H1 (cell line): ENCODE results near the gene BPGM. TPM values are rescaled to one million over a fixed set of nuclear protein-coding genes. Genes with fewer than 3 reads are reported as not detected.

Experiments
- CTCF ChIA-PET: fragments of 300-600 bp; sonication (Branson Sonifier 250); formaldehyde crosslinking; loops from one replicate; lab custom pipeline; 2021; ENCODE audit not compliant: partially characterized antibody; lab: Charles Lee
- POLR2A ChIA-PET: fragments of 300-600 bp; sonication (Branson Sonifier 250); formaldehyde crosslinking; loops from one replicate; lab custom pipeline; 2021; ENCODE audit warnings: inconsistent platforms; ENCODE audit not compliant: partially characterized antibody; lab: Charles Lee
- DNase-seq, 2 experiments: peaks; one replicate each; pipeline versions ENCODE4 v3.0.0 to v3.0.0-alpha.2; 2010 to 2022; ENCODE audit warnings: low spot score in 2 of 2, low read depth in 1 of 2, mixed read lengths in 1 of 2
- FAIRE-seq: peaks from 2 replicates; lab custom pipeline; 2011; peaks lifted over from hg19 to GRCh38; lab: Jason Lieb, UNC
- H2AFZ ChIP-seq: 2 replicates; pipeline ENCODE4 v1.8.1; 2012; ENCODE audit warnings: low read length, inconsistent platforms
- H2AK5ac ChIP-seq: 2 replicates; pipeline ENCODE4 v1.6.1; 2013; ENCODE audit warnings: low read depth, low read length
- H2BK120ac ChIP-seq: replicated peaks from 2 replicates; pipeline ENCODE3; 2013; ENCODE audit warnings: low read depth, low read length, inconsistent platforms
- H2BK12ac ChIP-seq: 2 replicates; pipeline ENCODE4 v1.6.1; 2013; ENCODE audit warnings: low read depth, low read length
- H2BK15ac ChIP-seq: 2 replicates; pipeline ENCODE4 v1.6.1; 2013; ENCODE audit warnings: low read length
- H2BK20ac ChIP-seq: 2 replicates; pipeline ENCODE4 v1.6.1; 2013; ENCODE audit warnings: low read length
- H2BK5ac ChIP-seq: 2 replicates; pipeline ENCODE4 v1.6.1; 2013; ENCODE audit warnings: low read depth, low read length
- H3K14ac ChIP-seq: 2 replicates; pipeline ENCODE4 v1.6.1; 2013; ENCODE audit warnings: inconsistent platforms; ENCODE audit not compliant: insufficient read length
- H3K18ac ChIP-seq: 2 replicates; pipeline ENCODE4 v1.6.1; 2013; ENCODE audit warnings: low read length; ENCODE audit errors: extremely low read depth
- H3K23ac ChIP-seq: 2 replicates; pipeline ENCODE4 v1.6.1; 2013; ENCODE audit warnings: inconsistent platforms; ENCODE audit not compliant: insufficient read length
- H3K23me2 ChIP-seq: 2 replicates; pipeline ENCODE4 v1.6.1; 2013; ENCODE audit warnings: low read depth, low read length
- H3K27ac ChIP-seq: 2 replicates; pipeline ENCODE4 v1.6.1; 2011; ENCODE audit warnings: low read depth, low read length, inconsistent platforms
- H3K27me3 ChIP-seq, 4 experiments: replicated peaks in 1 of 4; 1 replicate in 1 of 4; 2 replicates in 3 of 4; pipeline versions ENCODE4 v1.6.1 to v1.8.1; 2011 to 2013; ENCODE audit warnings: low read length in 3 of 4, mild to moderate bottlenecking in 3 of 4, inconsistent platforms in 2 of 4, mixed read lengths in 2 of 4, moderate library complexity in 1 of 4; ENCODE audit not compliant: control insufficient read depth in 3 of 4, insufficient read depth in 3 of 4; ENCODE audit errors: extremely low read depth in 1 of 4
- H3K36me3 ChIP-seq, 4 experiments: 2 replicates each; pipeline versions ENCODE4 v1.6.1 to v1.8.1; 2011 to 2013; ENCODE audit warnings: mild to moderate bottlenecking in 4 of 4, low read length in 3 of 4, moderate library complexity in 2 of 4, control low read depth in 1 of 4, inconsistent platforms in 1 of 4; ENCODE audit not compliant: insufficient read depth in 4 of 4, control insufficient read depth in 2 of 4
- H3K4ac ChIP-seq: replicated peaks from 2 replicates; pipeline ENCODE3; 2013; ENCODE audit warnings: low read length, low read depth, mixed read lengths, inconsistent platforms; ENCODE audit not compliant: insufficient read length
- H3K4me1 ChIP-seq, 4 experiments: replicated peaks in 1 of 4; 1 replicate in 1 of 4; 2 replicates in 3 of 4; pipeline versions ENCODE4 v1.6.1 to v1.8.1; 2011 to 2013; ENCODE audit warnings: low read length in 3 of 4, inconsistent platforms in 2 of 4, mixed read lengths in 1 of 4; ENCODE audit not compliant: insufficient read depth in 4 of 4, control insufficient read depth in 3 of 4
- H3K4me2 ChIP-seq, 2 experiments: 2 replicates each; pipeline versions ENCODE4 v1.6.1 to v1.8.1; 2011 to 2013; ENCODE audit warnings: low read depth in 2 of 2, low read length in 2 of 2, control low read depth in 1 of 2, inconsistent platforms in 1 of 2, mild to moderate bottlenecking in 1 of 2; ENCODE audit not compliant: insufficient read depth in 1 of 2
- H3K4me3 ChIP-seq, 4 experiments: fragments of 200-600, 300-600 bp in 1 of 4; sonication (generic), shearing (Covaris generic), sonication (Bioruptor Twin) in 1 of 4; 2 replicates each; pipeline versions ENCODE4 v1.5.1 to v1.8.1; 2011 to 2016; ENCODE audit warnings: low read length in 4 of 4, low read depth in 3 of 4, control low read depth in 2 of 4, inconsistent platforms in 2 of 4, mild to moderate bottlenecking in 2 of 4, mixed read lengths in 1 of 4, moderate library complexity in 1 of 4; ENCODE audit not compliant: insufficient read depth in 2 of 4; ENCODE audit errors: extremely low read depth in 1 of 4
- H3K56ac ChIP-seq: replicated peaks from 2 replicates; pipeline ENCODE3; 2013; ENCODE audit warnings: low read depth, mild to moderate bottlenecking, mixed read lengths, low read length, inconsistent platforms; ENCODE audit not compliant: insufficient read length
- H3K79me1 ChIP-seq: 2 replicates; pipeline ENCODE4 v1.6.1; 2013; ENCODE audit warnings: low read depth, low read length, control low read depth
- H3K79me2 ChIP-seq, 2 experiments: 2 replicates each; pipeline versions ENCODE4 v1.6.1 to v1.8.1; 2012 to 2013; ENCODE audit warnings: low read length in 2 of 2, mild to moderate bottlenecking in 2 of 2, inconsistent platforms in 1 of 2; ENCODE audit not compliant: insufficient read depth in 2 of 2, control insufficient read depth in 1 of 2
- H3K9ac ChIP-seq, 4 experiments: replicated peaks in 1 of 4; 1 replicate in 1 of 4; 2 replicates in 3 of 4; pipeline versions ENCODE4 v1.6.1 to v1.8.1; 2011 to 2013; ENCODE audit warnings: low read depth in 3 of 4, low read length in 3 of 4, control low read depth in 2 of 4, mild to moderate bottlenecking in 2 of 4, moderate library complexity in 2 of 4, inconsistent platforms in 1 of 4; ENCODE audit errors: extremely low read depth in 1 of 4
- H3K9me3 ChIP-seq, 2 experiments: 2 replicates each; pipeline versions ENCODE4 v1.6.1 to v1.8.1; 2012 to 2013; ENCODE audit warnings: mild to moderate bottlenecking in 2 of 2, moderate library complexity in 2 of 2, control low read depth in 1 of 2, inconsistent platforms in 1 of 2, low read depth in 1 of 2, low read length in 1 of 2, mixed read lengths in 1 of 2; ENCODE audit not compliant: insufficient read depth in 2 of 2
- H4K20me1 ChIP-seq, 2 experiments: replicated peaks in 1 of 2; 2 replicates each; pipeline versions ENCODE3 to v1.8.1; 2011 to 2013; ENCODE audit warnings: inconsistent platforms in 2 of 2, low read length in 2 of 2, mild to moderate bottlenecking in 1 of 2; ENCODE audit not compliant: insufficient read depth in 2 of 2, control insufficient read depth in 1 of 2
- H4K5ac ChIP-seq: 2 replicates; pipeline ENCODE4 v1.6.1; 2013; ENCODE audit warnings: low read length, low read depth, mixed read lengths, inconsistent platforms; ENCODE audit not compliant: insufficient read length
- H4K8ac ChIP-seq: 2 replicates; pipeline ENCODE4 v1.8.0; 2013; ENCODE audit warnings: mild to moderate bottlenecking, moderate library complexity, low read length, inconsistent platforms; ENCODE audit not compliant: insufficient read depth; ENCODE audit errors: extremely low read depth
- H4K91ac ChIP-seq: replicated peaks from 2 replicates; pipeline ENCODE3; 2013; ENCODE audit warnings: low read length, mixed read lengths, inconsistent platforms; ENCODE audit not compliant: insufficient read length
- CTCF ChIP-seq, 3 experiments: IDR thresholded peaks; 1 replicate in 2 of 3; 2 replicates in 1 of 3; pipeline versions ENCODE4 v1.5.1 to v1.6.1; 2011; ENCODE audit warnings: low read length in 3 of 3, mild to moderate bottlenecking in 3 of 3, inconsistent platforms in 2 of 3, low read depth in 1 of 3, moderate library complexity in 1 of 3; ENCODE audit not compliant: insufficient read depth in 1 of 3; ENCODE audit errors: control extremely low read depth in 1 of 3
- KDM1A ChIP-seq: fragments of 200-600, 300-600 bp; sonication (generic); IDR thresholded peaks from 2 replicates; pipeline ENCODE4 v1.7.1; 2016; ENCODE audit warnings: mild to moderate bottlenecking, low read length, borderline replicate concordance
- RAD21 ChIP-seq, 2 experiments: IDR thresholded peaks in 1 of 2; conservative IDR thresholded peaks in 1 of 2; 2 replicates each; pipeline ENCODE4 v1.6.1; 2011; ENCODE audit warnings: low read depth in 2 of 2, low read length in 2 of 2, improper control_type of control experiment in 1 of 2, inconsistent platforms in 1 of 2, mild to moderate bottlenecking in 1 of 2, moderate library complexity in 1 of 2
- WGBS, 2 experiments: shearing (Covaris generic) in 1 of 2; methylation state at CpG; one replicate each; pipeline versions ENCODE4 v1.1.6 to v1.1.7; 2013 to 2015; ENCODE audit warnings: low lambda C conversion rate in 2 of 2, mixed read lengths in 2 of 2, inconsistent platforms in 1 of 2, low coverage in 1 of 2, missing lambda C conversion rate in 1 of 2; ENCODE audit not compliant: insufficient replicate concordance in 2 of 2, insufficient coverage in 1 of 2, insufficient read length in 1 of 2; ENCODE audit errors: extremely low coverage in 1 of 2, missing lambda C conversion rate in 1 of 2; 5-methylcytosine and 5-hydroxymethylcytosine counted together
- polyA plus RNA-seq, 7 experiments: library from polyadenylated mRNA; depleted of rRNA in 3 of 7; stranded (reverse) in 5 of 7; unstranded in 2 of 7; fragments of >200 nt in 5 of 7; fragments of 200-250 nt in 2 of 7; gene quantifications; 1 replicate in 5 of 7; 2 replicates in 1 of 7; 4 replicates in 1 of 7; pipeline versions ENCODE4 v1.2.1 to v1.2.3, GENCODE V29; 2011 to 2013; ENCODE audit warnings: missing spikeins in 2 of 7, mixed read lengths in 2 of 7
- total RNA-seq: library from RNA; stranded (reverse); fragmentation: NEBNext Ultra II Directional; extraction: Animal tissue kit (Norgen Biotek cat#: 25700); gene quantifications from 2 replicates; pipeline ENCODE4 v1.2.1, GENCODE V29; 2021

BPGM gene
- total and polyA plus RNA-seq, 2 of the 8 experiments (the other 6 are each of a cell fraction or from before 2014, with no cell fraction given), result 9.7 to 15.3 TPM

GRCh38 chr7:134690016-134690415 lies 43.4 kb downstream of the BPGM start:
- Histone ChIP-seq H3K9me3 (no peaks in the 10 kb centered on the region), H3K4me1 (peaks cover 0 to 3% (median 0%) of the 10 kb centered on the region in 4 experiments; a peak in 1 of 7 replicates), H3K56ac (no peak overlapping the region), H2BK120ac (no peak overlapping the region), H3K27me3 (no peaks in the 10 kb centered on the region), H4K20me1 (no peaks in the 10 kb centered on the region), H3K4me3 (no peak overlapping the region), H3K23ac (no peak overlapping the region), H2AK5ac (no peak overlapping the region), H3K23me2 (no peaks in the 10 kb centered on the region), H2BK12ac (no peak overlapping the region), H3K79me2 (no peaks in the 10 kb centered on the region), H3K4ac (no peak overlapping the region), H2BK15ac (no peak overlapping the region), H2AFZ (no peak overlapping the region), H3K79me1 (no peaks in the 10 kb centered on the region), H3K18ac (no peak overlapping the region), H3K9ac (no peak overlapping the region), H4K5ac (no peak overlapping the region), H3K27ac (no peak overlapping the region), H3K36me3 (no peaks in the 10 kb centered on the region; a peak in 1 of 8 replicates), H3K14ac (no peak overlapping the region), H2BK20ac (no peak overlapping the region), H4K8ac (no peak overlapping the region), H4K91ac (no peak overlapping the region), H3K4me2 (no peak overlapping the region), H2BK5ac (no peak overlapping the region)
- FAIRE-seq (no peak), DNase-seq (no peak)
- WGBS, 2 experiments, result 93% methylated on average over 5 of the region's 5 CpGs; no CpG with 5 or more reads in 1 of the 2 experiments
- POLR2A ChIA-PET, result interaction anchor here (0.5 to 1.9 kb wide), 4 partner anchors 12 to 89 kb away, joined by 3 to 5 read pairs (median 4); no protein-coding TSS in a partner anchor
- CTCF ChIA-PET, result interaction anchor here (0.6 to 3.5 kb wide), 34 partner anchors 9 to 479 kb away, joined by 3 to 28 read pairs (median 4); no protein-coding TSS in a partner anchor
- TF ChIP-seq KDM1A (no peak), CTCF (IDR thresholded peaks at IDR 0.05; ENCODE audit: control extremely low read depth in 1 of 3, insufficient read depth in 1 of 3, low read depth in 1 of 3, low read length in 3 of 3) (peak in 1 of 3 experiments; percentile 9; a peak in 1 of 4 replicates), RAD21 (IDR thresholded peaks at IDR 0.05 in 1 of 2, conservative IDR thresholded peaks at IDR 0.05 in 1 of 2; ENCODE audit: low read depth in 2 of 2, low read length in 2 of 2) (peak; percentile 42 to 46)
